ENCODE measurements around the gene DDR2.

DDR2 gene

GRCh38 chr1:162710780-162711465, 78.7 kb downstream of the DDR2 start:
- TF ChIP-seq CTCF (IDR thresholded peaks at IDR 0.05), result no peak

GRCh38 chr1:162712317-162713029, 80.2 kb downstream of the DDR2 start:
- H3K27ac ChIP-seq, result no peak overlapping the region
- no peak overlapping the region for H3K4me3 ChIP-seq
- no peak for DNase-seq (ENCODE audit: low spot score)
- no peak for TF ChIP-seq CTCF (IDR thresholded peaks at IDR 0.05)

More at GRCh38 chr1:162710780-162711465, 78.7 kb downstream of the DDR2 start:
- no peak overlapping the region for H3K4me3 ChIP-seq
- no peak for DNase-seq (ENCODE audit: low spot score)
- peak overlapping the region in 1 of 2 donors; percentile 61 for H3K27ac ChIP-seq

GRCh38 chr1:162716123-162716522, 83.9 kb downstream of the DDR2 start:
- DNase-seq (ENCODE audit: low spot score), result no peak
- no peak for TF ChIP-seq CTCF (IDR thresholded peaks at IDR 0.05)
- no peak overlapping the region for H3K4me3 ChIP-seq
- no peak overlapping the region for H3K27ac ChIP-seq

GRCh38 chr1:162716552-162716951, 84.3 kb downstream of the DDR2 start:
- no peak for TF ChIP-seq CTCF (IDR thresholded peaks at IDR 0.05)
- no peak for DNase-seq (ENCODE audit: low spot score)
- H3K4me3 ChIP-seq, result no peak overlapping the region
- no peak overlapping the region for H3K27ac ChIP-seq

GRCh38 chr1:162717548-162718184, 85.4 kb downstream of the DDR2 start:
- H3K4me3 ChIP-seq, result no peak overlapping the region
- DNase-seq (ENCODE audit: low spot score), result no peak
- no peak overlapping the region for H3K27ac ChIP-seq
- TF ChIP-seq CTCF (IDR thresholded peaks at IDR 0.05), result no peak

GRCh38 chr1:162719678-162720077, 87.4 kb downstream of the DDR2 start:
- DNase-seq (ENCODE audit: low spot score), result no peak
- Histone ChIP-seq H3K27ac (no peak overlapping the region), H3K4me3 (no peak overlapping the region)
- TF ChIP-seq CTCF (IDR thresholded peaks at IDR 0.05), result no peak

All from coronary artery (tissue), 2 donors.